IMR-90 (cell line): ENCODE results near the gene ROR2. TPM values are rescaled to one million over a fixed set of nuclear protein-coding genes. Genes with fewer than 3 reads are reported as not detected.

ENCODE experiments used
- ATAC-seq: fragments of 200-7000 bp; cut with Tn5 transposase; 2 replicates; pipeline ENCODE4 v1.9.1; 2020; ENCODE audit warnings: low read depth, mild to moderate bottlenecking, moderate library complexity
- BruUV-seq: library from RNA; stranded (reverse); fragments of 400-500 nt; replicated peaks from 2 replicates; lab custom pipeline; 2021; lab: Mats Ljungman, UMichigan
- CTCF ChIA-PET: fragments of 300-600 bp; formaldehyde crosslinking; extraction: SDS; loops from one replicate; lab custom pipeline; 2021; ENCODE audit warnings: antibody characterized with exemption; lab: Yijun Ruan, JAX
- POLR2A ChIA-PET: fragments of 300-600 bp; sonication (Branson Sonifier 250); formaldehyde crosslinking; loops from one replicate; lab custom pipeline; 2022; ENCODE audit warnings: antibody characterized with exemption; ENCODE audit not compliant: unreplicated experiment; lab: Charles Lee
- DNase-seq: peaks from one replicate; pipeline ENCODE4 v3.0.0; 2013
- H2AFZ ChIP-seq: replicated peaks from 2 replicates; pipeline ENCODE3; 2013; ENCODE audit warnings: low read length, mild to moderate bottlenecking; ENCODE audit not compliant: poor library complexity
- H2AK5ac ChIP-seq: 2 replicates; pipeline ENCODE4 v1.6.1; 2013; ENCODE audit warnings: low read depth, low read length, inconsistent platforms
- H2AK9ac ChIP-seq: replicated peaks from 2 replicates; pipeline ENCODE3; 2013; ENCODE audit warnings: mild to moderate bottlenecking, low read depth, low read length, moderate library complexity; ENCODE audit not compliant: poor library complexity
- H2BK120ac ChIP-seq: 2 replicates; pipeline ENCODE4 v1.6.1; 2013; ENCODE audit warnings: low read depth, low read length, inconsistent platforms
- H2BK15ac ChIP-seq: 3 replicates; pipeline ENCODE4 v1.6.1; 2013; ENCODE audit warnings: low read depth, low read length, inconsistent platforms
- H2BK20ac ChIP-seq: 2 replicates; pipeline ENCODE4 v1.6.1; 2013; ENCODE audit warnings: low read depth, mild to moderate bottlenecking, inconsistent platforms, low read length, moderate library complexity
- H2BK5ac ChIP-seq: 2 replicates; pipeline ENCODE4 v1.6.1; 2013; ENCODE audit warnings: mild to moderate bottlenecking, low read depth, low read length, inconsistent platforms; ENCODE audit not compliant: poor library complexity, severe bottlenecking
- H3K14ac ChIP-seq: replicated peaks from 2 replicates; pipeline ENCODE4 v1.6.1; 2013; ENCODE audit warnings: low read depth, low read length, inconsistent platforms
- H3K18ac ChIP-seq: 2 replicates; pipeline ENCODE4 v1.6.1; 2013; ENCODE audit warnings: low read depth, low read length, control low read depth
- H3K23ac ChIP-seq: 2 replicates; pipeline ENCODE4 v1.6.1; 2013; ENCODE audit warnings: low read depth, low read length, inconsistent platforms
- H3K27ac ChIP-seq: 2 replicates; pipeline ENCODE4 v1.5.1; 2013; ENCODE audit warnings: mild to moderate bottlenecking, control low read depth, low read length; ENCODE audit not compliant: insufficient read depth
- H3K27me3 ChIP-seq: 2 replicates; pipeline ENCODE4 v1.6.1; 2013; ENCODE audit warnings: low read length; ENCODE audit not compliant: control insufficient read depth, insufficient read depth
- H3K36me3 ChIP-seq: 2 replicates; pipeline ENCODE4 v1.6.1; 2013; ENCODE audit warnings: low read length, mixed read lengths; ENCODE audit not compliant: control insufficient read depth, insufficient read depth
- H3K4ac ChIP-seq: 2 replicates; pipeline ENCODE4 v1.6.1; 2013; ENCODE audit warnings: low read depth, low read length, inconsistent platforms
- H3K4me1 ChIP-seq: 2 replicates; pipeline ENCODE4 v1.6.1; 2013; ENCODE audit warnings: low read length, mixed read lengths; ENCODE audit not compliant: control insufficient read depth, insufficient read depth
- H3K4me2 ChIP-seq: 2 replicates; pipeline ENCODE4 v1.6.1; 2013; ENCODE audit warnings: low read depth, mild to moderate bottlenecking, control low read depth, low read length, moderate library complexity
- H3K4me3 ChIP-seq: 2 replicates; pipeline ENCODE4 v1.5.1; 2013; ENCODE audit warnings: low read depth, mild to moderate bottlenecking, control low read depth, low read length, moderate library complexity; ENCODE audit not compliant: insufficient read depth
- H3K56ac ChIP-seq: 2 replicates; pipeline ENCODE4 v1.6.1; 2013; ENCODE audit warnings: low read length, inconsistent platforms; ENCODE audit not compliant: insufficient read depth; ENCODE audit errors: extremely low read depth
- H3K79me1 ChIP-seq, 2 experiments: 2 replicates each; pipeline ENCODE4 v1.6.1; 2013; ENCODE audit warnings: low read length in 2 of 2, inconsistent platforms in 1 of 2, low read depth in 1 of 2
- H3K9ac ChIP-seq: 2 replicates; pipeline ENCODE4 v1.6.1; 2013; ENCODE audit warnings: low read depth, low read length, control low read depth
- H3K9me1 ChIP-seq: 2 replicates; pipeline ENCODE4 v1.6.1; 2013; ENCODE audit warnings: low read length, inconsistent platforms; ENCODE audit not compliant: insufficient read depth
- H3K9me3 ChIP-seq: 2 replicates; pipeline ENCODE4 v1.6.1; 2013; ENCODE audit warnings: low read length; ENCODE audit not compliant: control insufficient read depth, insufficient read depth
- H4K20me1 ChIP-seq: 2 replicates; pipeline ENCODE4 v1.6.1; 2013; ENCODE audit warnings: low read length, inconsistent platforms; ENCODE audit not compliant: insufficient read depth
- H4K5ac ChIP-seq: 2 replicates; pipeline ENCODE4 v1.6.1; 2013; ENCODE audit warnings: mild to moderate bottlenecking, low read depth, low read length, control low read depth
- H4K8ac ChIP-seq, 2 experiments: 2 replicates each; pipeline ENCODE4 v1.6.1; 2013; ENCODE audit warnings: low read depth in 2 of 2, low read length in 2 of 2, control low read depth in 1 of 2, inconsistent platforms in 1 of 2
- H4K91ac ChIP-seq: 2 replicates; pipeline ENCODE4 v1.6.1; 2013; ENCODE audit warnings: low read depth, low read length, inconsistent platforms; ENCODE audit not compliant: insufficient read depth
- BHLHE40 ChIP-seq: fragments of 150-350 bp; IDR thresholded peaks from 2 replicates; pipeline ENCODE4 v1.6.1; 2016; ENCODE audit warnings: mild to moderate bottlenecking, low read depth, low read length
- CEBPB ChIP-seq: IDR thresholded peaks from 2 replicates; pipeline ENCODE4 v1.6.1; 2012; ENCODE audit warnings: low read depth, low read length, improper control_type of control experiment
- CHD1 ChIP-seq: IDR thresholded peaks from 2 replicates; pipeline ENCODE4 v1.6.1; 2012; ENCODE audit warnings: low read depth, low read length, improper control_type of control experiment
- FOS ChIP-seq: fragments of 150-350 bp; IDR thresholded peaks from 2 replicates; pipeline ENCODE4 v1.6.1; 2016; ENCODE audit warnings: low read depth, low read length
- MAFK ChIP-seq: IDR thresholded peaks from 2 replicates; pipeline ENCODE4 v1.6.1; 2012; ENCODE audit warnings: low read depth, low read length, improper control_type of control experiment
- MAZ ChIP-seq: IDR thresholded peaks from 2 replicates; pipeline ENCODE4 v1.6.1; 2012; ENCODE audit warnings: low read depth, mild to moderate bottlenecking, low read length, improper control_type of control experiment, moderate library complexity, borderline replicate concordance
- MXI1 ChIP-seq: IDR thresholded peaks from 2 replicates; pipeline ENCODE4 v1.6.1; 2012; ENCODE audit warnings: low read depth, mild to moderate bottlenecking, low read length, moderate library complexity, borderline replicate concordance
- NFE2L2 ChIP-seq: fragments of 150-350 bp; IDR thresholded peaks from 2 replicates; pipeline ENCODE4 v1.6.1; 2016; ENCODE audit warnings: low read depth, mild to moderate bottlenecking, low read length
- POLR2A ChIP-seq: IDR thresholded peaks from 2 replicates; pipeline ENCODE4 v1.6.1; 2012; ENCODE audit warnings: mild to moderate bottlenecking, low read depth, low read length
- RAD21 ChIP-seq: IDR thresholded peaks from 2 replicates; pipeline ENCODE4 v1.6.1; 2012; ENCODE audit warnings: low read length, improper control_type of control experiment
- RCOR1 ChIP-seq: IDR thresholded peaks from 2 replicates; pipeline ENCODE4 v1.6.1; 2012; ENCODE audit warnings: mild to moderate bottlenecking, low read length, improper control_type of control experiment; ENCODE audit not compliant: insufficient replicate concordance
- RFX5 ChIP-seq: IDR thresholded peaks from 2 replicates; pipeline ENCODE4 v1.8.0; 2012; ENCODE audit warnings: low read depth, mild to moderate bottlenecking, low read length, moderate library complexity
- SMC3 ChIP-seq: fragments of 150-350 bp; IDR thresholded peaks from 2 replicates; pipeline ENCODE4 v1.6.1; 2016; ENCODE audit warnings: low read depth, mild to moderate bottlenecking, antibody characterized with exemption, low read length, moderate library complexity
- WGBS, 2 experiments: methylation state at CpG; one replicate each; pipeline versions ENCODE4 v1.1.5 to v1.1.7; 2013; ENCODE audit warnings: missing lambda C conversion rate in 2 of 2; ENCODE audit not compliant: insufficient read length in 1 of 2; ENCODE audit errors: extremely low coverage in 2 of 2; 5-methylcytosine and 5-hydroxymethylcytosine counted together
- dilution Hi-C: fragments of 300-500 bp; cut with HindIII; formaldehyde crosslinking; loops from one replicate; pipeline ENCODE4 v1.14.3; 2018; ENCODE audit warnings: low sequenced_read_pairs; ENCODE audit not compliant: unreplicated experiment
- in situ Hi-C: fragments of 300-500 bp; cut with MboI; formaldehyde crosslinking; loops from 3 replicates; pipeline ENCODE4 v1.14.3; 2019; ENCODE audit warnings: low sequenced_read_pairs, inconsistent platforms, mixed read lengths
- intact Hi-C: fragments of 100-400 bp; cut with micrococcal nuclease; formaldehyde crosslinking; loops from 2 replicates; pipeline ENCODE4 v1.10.0; 2022
- polyA plus RNA-seq, 3 experiments: library from polyadenylated mRNA; depleted of rRNA; stranded (reverse); fragments of >200 nt; gene quantifications; 2 replicates each; pipeline ENCODE4 v1.2.3, GENCODE V29; 2012; ENCODE audit warnings: low replicate concordance in 1 of 3
- total RNA-seq: library from RNA; depleted of rRNA; stranded (reverse); fragments of >200 nt; gene quantifications from 2 replicates; pipeline ENCODE4 v1.2.3, GENCODE V29; 2012
- TF ChIP-seq, protein P1 (sequence below): fragments of 150-350 bp; IDR thresholded peaks from 2 replicates; pipeline ENCODE4 v1.6.1; 2017; ENCODE audit warnings: mild to moderate bottlenecking, antibody characterized with exemption, low read length, low read depth
- TF ChIP-seq, protein P2 (sequence below): fragments of 150-350 bp; IDR thresholded peaks from 2 replicates; pipeline ENCODE4 v1.6.1; 2016; ENCODE audit warnings: low read depth, mild to moderate bottlenecking, low read length, moderate library complexity, borderline replicate concordance
- TF ChIP-seq, protein P3 (sequence below): conservative IDR thresholded peaks from 2 replicates; pipeline ENCODE4 v1.5.1; 2012; ENCODE audit warnings: mild to moderate bottlenecking, low read depth, low read length, improper control_type of control experiment

Gene ROR2
- total and polyA plus RNA-seq, 2 of the 4 experiments (the other 2 are of a cell fraction) = 2.3 to 4.8 TPM

DNA sequence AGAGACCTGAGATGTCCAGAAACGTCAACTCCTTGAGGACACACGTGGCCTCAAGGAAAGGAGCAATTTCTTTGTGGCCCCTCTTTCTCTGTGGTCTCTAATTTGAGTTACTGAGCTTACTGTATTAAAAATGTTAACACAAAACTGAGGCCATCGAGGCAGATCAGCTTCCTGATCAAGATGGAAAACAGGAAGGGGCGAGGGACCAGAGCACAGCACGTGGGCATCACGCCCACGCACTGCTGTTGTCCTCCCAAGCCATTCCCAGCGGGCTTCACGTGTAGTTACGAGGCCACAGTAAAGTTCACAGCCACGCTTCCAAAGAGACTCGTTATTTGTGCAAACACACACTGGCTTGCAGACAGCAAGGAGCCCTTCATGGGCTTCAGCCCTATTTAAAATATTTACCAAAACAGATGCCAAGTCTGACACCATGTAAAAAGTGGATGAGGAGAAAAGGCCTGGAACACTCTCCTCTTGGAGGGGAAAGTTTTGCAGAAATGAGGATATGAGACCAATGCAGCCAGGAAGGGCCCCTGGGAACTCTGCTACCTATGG is 149.5 kb downstream of the ROR2 start:
- intact Hi-C loops (no loop called here), in situ Hi-C loops (no loop called here), dilution Hi-C loops (no loop called here)
- H3K23ac ChIP-seq = no peak overlapping the region
- H4K8ac ChIP-seq = no peak overlapping the region
- H2AFZ ChIP-seq = no peak overlapping the region
- no peak overlapping the region; the same call in 1 of the 2 replicates for H3K18ac ChIP-seq
- H2BK120ac ChIP-seq = no peak overlapping the region
- BruUV-seq = no TSS peak
- H2AK5ac ChIP-seq = peak overlapping the region; percentile 59; the same call in 1 of the 2 replicates
- no peaks in the 10 kb centered on the region for H3K36me3 ChIP-seq
- no peak overlapping the region for H4K91ac ChIP-seq
- H3K27me3 ChIP-seq = no peaks in the 10 kb centered on the region
- H2BK20ac ChIP-seq = no peak overlapping the region
- no peak overlapping the region for H2BK5ac ChIP-seq
- no peak overlapping the region for H2AK9ac ChIP-seq
- TF ChIP-seq RAD21 (no peak), NFE2L2 (no peak), MAZ (no peak), CHD1 (no peak), RCOR1 (no peak), MAFK (no peak), CEBPB (no peak), RFX5 (no peak), BHLHE40 (no peak), SMC3 (no peak), MXI1 (no peak), POLR2A (no peak), FOS (no peak)
- TF ChIP-seq, protein P1, sequence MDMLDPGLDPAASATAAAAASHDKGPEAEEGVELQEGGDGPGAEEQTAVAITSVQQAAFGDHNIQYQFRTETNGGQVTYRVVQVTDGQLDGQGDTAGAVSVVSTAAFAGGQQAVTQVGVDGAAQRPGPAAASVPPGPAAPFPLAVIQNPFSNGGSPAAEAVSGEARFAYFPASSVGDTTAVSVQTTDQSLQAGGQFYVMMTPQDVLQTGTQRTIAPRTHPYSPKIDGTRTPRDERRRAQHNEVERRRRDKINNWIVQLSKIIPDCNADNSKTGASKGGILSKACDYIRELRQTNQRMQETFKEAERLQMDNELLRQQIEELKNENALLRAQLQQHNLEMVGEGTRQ = no peak
- TF ChIP-seq, protein P2, sequence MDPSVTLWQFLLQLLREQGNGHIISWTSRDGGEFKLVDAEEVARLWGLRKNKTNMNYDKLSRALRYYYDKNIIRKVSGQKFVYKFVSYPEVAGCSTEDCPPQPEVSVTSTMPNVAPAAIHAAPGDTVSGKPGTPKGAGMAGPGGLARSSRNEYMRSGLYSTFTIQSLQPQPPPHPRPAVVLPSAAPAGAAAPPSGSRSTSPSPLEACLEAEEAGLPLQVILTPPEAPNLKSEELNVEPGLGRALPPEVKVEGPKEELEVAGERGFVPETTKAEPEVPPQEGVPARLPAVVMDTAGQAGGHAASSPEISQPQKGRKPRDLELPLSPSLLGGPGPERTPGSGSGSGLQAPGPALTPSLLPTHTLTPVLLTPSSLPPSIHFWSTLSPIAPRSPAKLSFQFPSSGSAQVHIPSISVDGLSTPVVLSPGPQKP = no peak
- TF ChIP-seq, protein P3, sequence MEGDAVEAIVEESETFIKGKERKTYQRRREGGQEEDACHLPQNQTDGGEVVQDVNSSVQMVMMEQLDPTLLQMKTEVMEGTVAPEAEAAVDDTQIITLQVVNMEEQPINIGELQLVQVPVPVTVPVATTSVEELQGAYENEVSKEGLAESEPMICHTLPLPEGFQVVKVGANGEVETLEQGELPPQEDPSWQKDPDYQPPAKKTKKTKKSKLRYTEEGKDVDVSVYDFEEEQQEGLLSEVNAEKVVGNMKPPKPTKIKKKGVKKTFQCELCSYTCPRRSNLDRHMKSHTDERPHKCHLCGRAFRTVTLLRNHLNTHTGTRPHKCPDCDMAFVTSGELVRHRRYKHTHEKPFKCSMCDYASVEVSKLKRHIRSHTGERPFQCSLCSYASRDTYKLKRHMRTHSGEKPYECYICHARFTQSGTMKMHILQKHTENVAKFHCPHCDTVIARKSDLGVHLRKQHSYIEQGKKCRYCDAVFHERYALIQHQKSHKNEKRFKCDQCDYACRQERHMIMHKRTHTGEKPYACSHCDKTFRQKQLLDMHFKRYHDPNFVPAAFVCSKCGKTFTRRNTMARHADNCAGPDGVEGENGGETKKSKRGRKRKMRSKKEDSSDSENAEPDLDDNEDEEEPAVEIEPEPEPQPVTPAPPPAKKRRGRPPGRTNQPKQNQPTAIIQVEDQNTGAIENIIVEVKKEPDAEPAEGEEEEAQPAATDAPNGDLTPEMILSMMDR = no peak
- ATAC-seq (no peak), DNase-seq (no peak)
- peaks cover 26% of the 10 kb centered on the region for H3K4me1 ChIP-seq
- no peak overlapping the region for H3K4me3 ChIP-seq
- no peak overlapping the region for H2BK15ac ChIP-seq
- no peak overlapping the region; the same call in 1 of the 2 replicates for H4K5ac ChIP-seq
- peaks cover 0 to 17% of the 10 kb centered on the region in 2 experiments; a peak in 2 of 4 replicates for H3K79me1 ChIP-seq
- H3K27ac ChIP-seq = no peak overlapping the region
- no peak overlapping the region for H3K4me2 ChIP-seq
- H3K56ac ChIP-seq = no peak overlapping the region
- no peak overlapping the region for H3K14ac ChIP-seq
- H3K9me1 ChIP-seq = peaks cover 22% of the 10 kb centered on the region
- H3K9ac ChIP-seq = no peak overlapping the region
- H4K20me1 ChIP-seq = peaks cover 4% of the 10 kb centered on the region
- H3K4ac ChIP-seq = no peak overlapping the region
- ChIA-PET CTCF (no interaction called here), POLR2A (no interaction called here)
- 75% methylated on average over 10 of the region's 12 CpGs; no CpG with 5 or more reads in 1 of the 2 experiments for WGBS, 2 experiments
- no peaks in the 10 kb centered on the region for H3K9me3 ChIP-seq
